ENCODE data around the gene RALGAPB. TPM values are rescaled to one million over a fixed set of nuclear protein-coding genes. Genes with fewer than 3 reads are reported as not detected.

The RALGAPB gene
- total and polyA plus RNA-seq, 10 donors = 6.8 to 62.5 (median 44.1) TPM

DNA sequence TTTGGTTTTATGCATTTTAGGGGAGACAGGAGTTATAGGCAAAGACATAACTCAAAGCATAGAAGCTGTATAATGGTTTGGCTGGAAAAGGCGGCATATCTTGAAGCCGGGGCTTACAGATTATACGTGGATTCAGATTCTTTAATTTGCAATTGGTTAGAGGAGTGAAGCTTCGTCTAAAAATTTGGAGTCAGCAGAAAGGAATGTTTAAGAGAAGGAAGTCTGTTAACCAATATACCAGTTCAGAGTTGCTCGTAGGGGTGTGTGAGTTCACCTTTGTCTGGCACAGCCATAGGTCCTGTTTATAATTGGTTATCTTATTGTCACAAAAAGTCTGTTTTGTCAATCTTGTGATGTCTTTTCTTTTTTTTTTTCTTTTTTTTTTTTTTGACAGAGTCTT is 137.9 kb downstream of the RALGAPB start:
- TF ChIP-seq, protein P1, sequence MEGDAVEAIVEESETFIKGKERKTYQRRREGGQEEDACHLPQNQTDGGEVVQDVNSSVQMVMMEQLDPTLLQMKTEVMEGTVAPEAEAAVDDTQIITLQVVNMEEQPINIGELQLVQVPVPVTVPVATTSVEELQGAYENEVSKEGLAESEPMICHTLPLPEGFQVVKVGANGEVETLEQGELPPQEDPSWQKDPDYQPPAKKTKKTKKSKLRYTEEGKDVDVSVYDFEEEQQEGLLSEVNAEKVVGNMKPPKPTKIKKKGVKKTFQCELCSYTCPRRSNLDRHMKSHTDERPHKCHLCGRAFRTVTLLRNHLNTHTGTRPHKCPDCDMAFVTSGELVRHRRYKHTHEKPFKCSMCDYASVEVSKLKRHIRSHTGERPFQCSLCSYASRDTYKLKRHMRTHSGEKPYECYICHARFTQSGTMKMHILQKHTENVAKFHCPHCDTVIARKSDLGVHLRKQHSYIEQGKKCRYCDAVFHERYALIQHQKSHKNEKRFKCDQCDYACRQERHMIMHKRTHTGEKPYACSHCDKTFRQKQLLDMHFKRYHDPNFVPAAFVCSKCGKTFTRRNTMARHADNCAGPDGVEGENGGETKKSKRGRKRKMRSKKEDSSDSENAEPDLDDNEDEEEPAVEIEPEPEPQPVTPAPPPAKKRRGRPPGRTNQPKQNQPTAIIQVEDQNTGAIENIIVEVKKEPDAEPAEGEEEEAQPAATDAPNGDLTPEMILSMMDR (IDR thresholded peaks at IDR 0.05 in 8 of 11, conservative IDR thresholded peaks at IDR 0.05 in 3 of 11) = no peak
- TF ChIP-seq POLR2AphosphoS5 (IDR thresholded peaks at IDR 0.05) (no peak), POLR2A (IDR thresholded peaks at IDR 0.05) (no peak)
- DNase-seq = no peak
- Histone ChIP-seq H3K4me3 (no peak overlapping the region), H3K27ac (no peak overlapping the region), H3K27me3 (replicated peaks in 1 of 7) (peaks cover 0 to 50% (median 0%) of the 10 kb centered on the region in 7 donors), H3K4me1 (no peaks in the 10 kb centered on the region), H3K9me3 (no peaks in the 10 kb centered on the region), H3K36me3 (no peaks in the 10 kb centered on the region)
- WGBS, 5 donors = 77 to 80% (median 79%) methylated on average over 5 of the region's 5 CpGs
- intact Hi-C loops (cut with DNase I; ENCODE audit: low total_unique reads) = no loop called here

DNA sequence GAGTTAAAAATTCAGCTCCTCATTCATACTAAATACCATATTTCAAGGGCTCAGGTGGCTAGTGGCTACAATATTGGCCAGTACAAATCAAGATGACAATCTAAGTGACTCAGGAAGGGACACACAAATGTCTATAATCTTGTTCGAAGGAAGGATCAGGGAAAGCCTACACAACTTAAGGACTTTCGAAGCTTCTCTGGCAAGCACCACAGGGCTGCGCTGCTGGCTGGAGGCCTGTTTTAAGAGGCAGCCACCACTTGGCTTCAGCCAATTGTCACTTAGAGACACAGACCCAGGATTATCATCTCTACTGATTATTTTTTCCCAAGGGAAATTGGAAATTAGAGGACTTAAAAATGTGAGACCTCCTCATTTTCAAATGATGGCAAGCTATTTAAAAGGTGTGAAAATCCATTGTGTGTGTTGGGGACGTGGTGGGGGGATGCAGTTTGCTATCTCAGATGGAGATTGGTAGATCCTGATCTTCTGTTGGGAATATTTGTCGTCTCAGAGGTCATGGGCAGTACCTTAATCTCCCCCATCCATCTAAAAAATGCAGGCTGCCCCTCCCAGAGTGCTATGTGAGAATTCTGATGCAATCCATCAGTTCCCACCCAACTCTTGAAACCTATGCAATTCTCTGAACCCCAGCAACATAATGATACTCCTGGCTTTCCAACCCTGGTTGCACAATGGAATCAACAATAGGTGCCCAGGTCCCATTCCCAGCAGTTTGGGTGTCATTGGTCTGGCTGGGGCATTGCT is 140.3 kb downstream of the RALGAPB start:
- Histone ChIP-seq H3K4me3 (no peak overlapping the region), H3K27ac (no peak overlapping the region), H3K27me3 (replicated peaks in 1 of 7) (peaks cover 0 to 53% (median 0%) of the 10 kb centered on the region in 7 donors), H3K36me3 (no peaks in the 10 kb centered on the region), H3K9me3 (no peaks in the 10 kb centered on the region), H3K4me1 (no peaks in the 10 kb centered on the region)
- TF ChIP-seq POLR2AphosphoS5 (IDR thresholded peaks at IDR 0.05) = no peak
- TF ChIP-seq, protein P1 (IDR thresholded peaks at IDR 0.05 in 8 of 11, conservative IDR thresholded peaks at IDR 0.05 in 3 of 11) = no peak
- no peak for TF ChIP-seq POLR2A (IDR thresholded peaks at IDR 0.05)
- no peak for DNase-seq
- WGBS, 5 donors = 59 to 71% (median 67%) methylated on average over 5 of the region's 5 CpGs
- intact Hi-C loops (cut with DNase I; ENCODE audit: low total_unique reads) = no loop called here

DNA sequence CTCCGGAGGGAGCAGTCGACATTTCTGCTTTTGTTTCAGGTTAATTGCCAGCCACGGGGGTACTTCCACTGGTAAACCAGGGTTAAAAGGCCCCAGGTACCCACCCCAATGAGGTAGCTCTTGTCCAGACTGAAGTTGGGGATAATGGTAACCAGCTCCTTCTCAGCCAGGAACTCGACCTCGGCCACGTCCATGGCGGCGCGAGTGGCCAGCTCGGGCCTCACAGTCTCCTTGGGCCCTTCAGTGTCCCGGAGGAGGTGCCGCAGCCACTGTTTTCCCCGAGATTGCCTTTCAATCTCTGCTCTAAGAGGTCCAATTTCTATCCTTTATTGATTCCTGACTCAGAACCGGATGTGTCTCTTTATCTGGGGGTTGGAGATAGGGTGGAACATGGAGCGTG is 142.6 kb downstream of the RALGAPB start:
- Histone ChIP-seq H3K4me1 (no peaks in the 10 kb centered on the region), H3K4me3 (no peak overlapping the region), H3K27me3 (replicated peaks in 1 of 7) (peaks cover 0 to 66% (median 0%) of the 10 kb centered on the region in 7 donors), H3K27ac (no peak overlapping the region), H3K9me3 (no peaks in the 10 kb centered on the region), H3K36me3 (no peaks in the 10 kb centered on the region)
- no peak for TF ChIP-seq POLR2AphosphoS5 (IDR thresholded peaks at IDR 0.05)
- TF ChIP-seq, protein P1 (IDR thresholded peaks at IDR 0.05 in 8 of 11, conservative IDR thresholded peaks at IDR 0.05 in 3 of 11) = no peak
- TF ChIP-seq POLR2A (IDR thresholded peaks at IDR 0.05) = no peak
- no peak for DNase-seq
- 86 to 90% (median 87%) methylated on average over 15 of the region's 15 CpGs for WGBS, 5 donors
- intact Hi-C loops (cut with DNase I; ENCODE audit: low total_unique reads) = no loop called here

DNA sequence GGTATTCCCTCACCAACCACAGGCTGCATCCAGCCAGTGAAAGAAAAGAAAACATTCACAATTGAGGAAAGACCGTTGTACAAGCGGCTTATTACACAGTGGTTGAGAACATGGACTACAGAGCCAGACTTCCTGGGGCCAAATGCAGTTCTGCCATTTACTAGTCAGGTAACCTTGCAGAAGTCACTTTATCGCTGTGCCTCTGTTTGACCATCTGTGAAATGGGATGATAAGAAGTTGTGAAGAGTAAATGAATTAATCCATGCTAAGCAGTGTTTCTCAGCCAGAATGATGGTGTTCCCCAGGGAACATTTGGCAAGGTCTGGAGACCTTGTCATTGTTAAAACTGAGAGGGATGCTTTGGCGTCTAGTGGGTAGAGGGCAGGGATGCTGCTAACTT is 143.8 kb downstream of the RALGAPB start:
- DNase-seq = no peak
- WGBS, 5 donors = 81 to 94% (median 89%) methylated on average over 4 of the region's 4 CpGs
- Histone ChIP-seq H3K36me3 (no peaks in the 10 kb centered on the region), H3K27me3 (replicated peaks in 1 of 7) (peaks cover 0 to 72% (median 0%) of the 10 kb centered on the region in 7 donors), H3K27ac (no peak overlapping the region), H3K9me3 (no peaks in the 10 kb centered on the region), H3K4me1 (no peaks in the 10 kb centered on the region), H3K4me3 (no peak overlapping the region)
- TF ChIP-seq, protein P1 (IDR thresholded peaks at IDR 0.05 in 8 of 11, conservative IDR thresholded peaks at IDR 0.05 in 3 of 11) = no peak
- TF ChIP-seq POLR2AphosphoS5 (IDR thresholded peaks at IDR 0.05) = no peak
- no peak for TF ChIP-seq POLR2A (IDR thresholded peaks at IDR 0.05)
- intact Hi-C loops (cut with DNase I; ENCODE audit: low total_unique reads) = no loop called here

Data from spleen (tissue), 11 donors.